ENCODE measurements around the gene ZFR2. TPM values are rescaled to one million over a fixed set of nuclear protein-coding genes. Genes with fewer than 3 reads are reported as not detected.

The ZFR2 gene
- total RNA-seq, 1 experiment from 2014 or later: not detected

DNA sequence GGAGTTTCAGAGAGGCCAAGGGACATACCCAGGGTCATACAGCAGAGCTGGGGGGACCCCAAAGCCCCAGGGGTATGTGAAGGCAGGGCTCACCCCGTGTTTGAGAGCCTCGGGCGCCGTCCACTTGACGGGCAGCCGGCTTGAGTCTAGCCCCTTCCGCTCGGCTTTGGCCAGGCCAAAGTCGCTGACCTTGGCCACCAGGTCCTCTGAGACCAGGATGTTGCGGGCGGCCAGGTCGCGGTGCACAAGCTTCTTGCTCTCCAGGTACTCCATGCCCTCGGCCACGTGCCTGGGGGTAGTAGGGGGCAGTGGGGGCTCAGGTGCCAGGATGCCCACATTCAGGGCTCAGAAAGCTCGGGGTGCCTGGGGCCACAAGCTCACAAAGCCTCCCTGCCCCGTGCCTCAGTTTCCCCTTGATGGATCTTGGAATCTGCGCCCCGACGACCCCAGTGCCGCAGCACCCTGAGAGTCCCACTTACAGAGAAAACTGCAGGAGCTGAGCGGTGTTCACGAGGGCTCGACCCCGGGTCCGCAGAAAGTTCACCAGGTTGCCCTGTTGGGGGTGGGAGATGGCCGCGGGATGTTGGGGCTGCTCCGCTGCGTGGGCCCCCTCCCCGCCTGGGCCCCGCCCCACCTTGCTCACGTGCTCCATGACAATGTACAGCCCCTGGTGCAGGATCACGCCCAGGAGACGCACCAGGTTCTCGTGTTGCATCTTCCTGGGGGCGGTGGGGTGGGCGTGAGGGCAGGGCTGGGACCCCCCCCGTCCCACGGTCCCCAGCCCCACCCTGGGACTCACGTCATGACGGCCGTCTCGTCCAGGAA lies 89.7 kb downstream of the ZFR2 start:
- H3K4me1 ChIP-seq (replicated peaks): no peaks in the 10 kb centered on the region
- no peak for DNase-seq (ENCODE audit: low read depth in 1 of 2, low spot score in 2 of 2)
- H3K4me3 ChIP-seq: no peak overlapping the region
- H3K36me3 ChIP-seq: no peaks in the 10 kb centered on the region
- no peak overlapping the region for H3K27ac ChIP-seq
- H3K9me3 ChIP-seq (replicated peaks): peaks cover 17% of the 10 kb centered on the region
- 0 out of 2 replicates have a peak, but pooled peaks cover 2% of the 10 kb centered on the region for H3K27me3 ChIP-seq (replicated peaks)

DNA sequence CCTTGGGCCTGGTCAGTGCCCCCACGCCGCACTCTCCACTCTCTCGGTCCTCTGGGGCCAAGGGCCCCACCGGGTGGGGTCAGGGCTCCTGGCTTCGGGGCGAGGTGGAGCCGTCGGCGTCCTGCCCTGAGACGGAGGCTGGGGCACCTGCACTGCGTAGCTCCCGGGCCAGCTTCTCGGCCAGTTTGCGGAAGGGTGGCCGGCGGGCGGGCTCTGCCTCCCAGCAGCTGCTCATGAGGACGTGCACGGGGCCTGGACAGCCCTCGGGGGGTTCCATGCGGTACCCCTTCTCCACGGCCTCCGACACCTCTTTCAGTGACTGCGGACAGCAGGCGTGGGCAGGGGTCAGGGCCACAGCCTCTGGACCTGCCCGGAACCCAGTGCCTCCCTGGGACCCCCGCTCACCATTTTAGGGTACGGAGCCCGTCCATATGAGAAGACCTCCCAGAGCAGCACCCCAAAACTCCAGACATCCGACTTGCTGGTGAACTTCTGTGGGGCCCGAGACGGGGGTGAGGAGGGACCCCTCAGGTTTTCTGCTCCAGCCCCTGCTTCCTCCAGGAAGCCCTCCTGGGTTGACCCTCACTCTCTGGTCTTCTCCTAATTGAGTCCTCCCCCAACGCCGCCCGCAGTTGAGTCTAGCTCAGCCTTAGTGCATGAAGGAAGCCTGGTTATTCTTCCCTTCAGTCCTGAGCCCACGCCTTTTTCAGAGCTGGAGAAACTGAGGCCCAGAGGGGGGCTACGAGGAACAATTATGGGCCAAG lies 90.6 kb downstream of the ZFR2 start:
- DNase-seq (ENCODE audit: low read depth in 1 of 2, low spot score in 2 of 2): no peak
- Histone ChIP-seq H3K9me3 (replicated peaks) (peaks cover 17% of the 10 kb centered on the region), H3K36me3 (no peaks in the 10 kb centered on the region), H3K4me1 (replicated peaks) (no peaks in the 10 kb centered on the region), H3K27ac (no peak overlapping the region), H3K27me3 (replicated peaks) (no peaks in the 10 kb centered on the region), H3K4me3 (no peak overlapping the region)

DNA sequence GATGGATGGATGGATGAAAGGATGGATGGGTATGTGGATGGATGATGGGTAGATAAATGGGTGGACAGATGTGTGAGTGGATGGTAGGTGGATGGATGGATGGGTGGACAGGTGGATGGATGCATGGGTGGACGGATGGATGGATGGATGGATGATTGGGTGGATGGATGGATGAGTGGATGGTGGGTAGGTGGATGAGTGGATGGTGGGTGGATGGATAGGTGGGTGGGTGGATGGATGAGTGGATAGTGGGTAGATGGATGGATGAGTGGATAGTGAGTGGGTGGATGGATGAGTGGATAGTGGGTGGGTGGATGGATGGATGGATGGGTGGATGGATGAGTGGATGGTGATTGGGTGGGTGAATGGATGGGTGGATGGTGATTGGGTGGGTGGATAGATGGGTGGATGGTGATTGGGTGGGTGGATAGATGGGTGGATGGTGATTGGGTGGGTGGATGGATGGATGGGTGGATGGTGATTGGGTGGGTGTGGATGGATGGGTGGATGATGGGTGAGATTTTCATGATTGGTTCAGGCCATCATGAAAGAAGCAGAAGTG lies 92.3 kb downstream of the ZFR2 start:
- Histone ChIP-seq H3K27ac (no peak overlapping the region), H3K4me1 (replicated peaks) (no peaks in the 10 kb centered on the region), H3K27me3 (replicated peaks) (no peaks in the 10 kb centered on the region), H3K4me3 (no peak overlapping the region), H3K36me3 (no peaks in the 10 kb centered on the region), H3K9me3 (replicated peaks) (peaks cover 6% of the 10 kb centered on the region)
- DNase-seq (ENCODE audit: low read depth in 1 of 2, low spot score in 2 of 2): no peak

DNA sequence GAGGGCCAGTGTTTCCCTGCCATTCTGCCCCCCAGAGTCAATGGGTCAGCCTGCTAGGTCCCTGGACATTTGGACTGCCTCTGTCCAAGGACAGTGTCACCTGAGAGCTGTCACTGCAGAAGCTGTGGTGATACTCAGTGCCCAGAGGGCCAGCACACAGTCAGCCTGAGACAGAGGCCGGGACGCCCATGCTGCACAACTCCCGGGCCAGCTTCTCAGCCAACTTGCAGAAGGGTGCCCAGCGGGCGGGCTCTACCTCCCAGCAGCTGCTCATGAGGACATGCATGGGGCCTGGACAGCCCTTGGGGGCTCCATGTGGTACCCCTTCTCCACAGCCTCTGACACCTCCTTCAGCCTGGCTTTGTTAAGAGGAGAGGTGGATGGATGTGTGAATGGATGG lies 93.0 kb downstream of the ZFR2 start:
- Histone ChIP-seq H3K9me3 (replicated peaks) (no peaks in the 10 kb centered on the region), H3K4me3 (no peak overlapping the region), H3K27ac (no peak overlapping the region), H3K27me3 (replicated peaks) (no peaks in the 10 kb centered on the region), H3K36me3 (no peaks in the 10 kb centered on the region), H3K4me1 (replicated peaks) (no peaks in the 10 kb centered on the region)
- DNase-seq (ENCODE audit: low read depth in 1 of 2, low spot score in 2 of 2): no peak

DNA sequence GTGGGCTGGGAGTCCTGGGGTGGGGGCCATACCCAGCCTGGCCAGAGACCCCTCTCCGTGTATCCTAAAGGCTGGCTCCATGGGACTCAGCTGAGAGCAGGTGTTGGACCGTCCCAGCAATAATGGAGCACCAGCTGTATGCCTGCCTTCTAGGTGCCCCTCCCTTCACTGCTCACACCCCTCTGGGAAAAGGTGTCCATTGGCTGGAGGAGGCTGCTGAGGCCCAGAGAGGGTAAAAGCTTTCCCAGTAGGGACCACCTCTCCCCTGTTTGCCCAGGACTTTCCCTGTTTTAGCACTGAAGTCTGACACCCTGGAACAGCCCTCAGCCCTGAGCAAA lies 93.5 kb downstream of the ZFR2 start:
- Histone ChIP-seq H3K36me3 (no peaks in the 10 kb centered on the region), H3K9me3 (replicated peaks) (no peaks in the 10 kb centered on the region), H3K27me3 (replicated peaks) (no peaks in the 10 kb centered on the region), H3K27ac (no peak overlapping the region), H3K4me3 (no peak overlapping the region), H3K4me1 (replicated peaks) (no peaks in the 10 kb centered on the region)
- DNase-seq (ENCODE audit: low read depth in 1 of 2, low spot score in 2 of 2): no peak

DNA sequence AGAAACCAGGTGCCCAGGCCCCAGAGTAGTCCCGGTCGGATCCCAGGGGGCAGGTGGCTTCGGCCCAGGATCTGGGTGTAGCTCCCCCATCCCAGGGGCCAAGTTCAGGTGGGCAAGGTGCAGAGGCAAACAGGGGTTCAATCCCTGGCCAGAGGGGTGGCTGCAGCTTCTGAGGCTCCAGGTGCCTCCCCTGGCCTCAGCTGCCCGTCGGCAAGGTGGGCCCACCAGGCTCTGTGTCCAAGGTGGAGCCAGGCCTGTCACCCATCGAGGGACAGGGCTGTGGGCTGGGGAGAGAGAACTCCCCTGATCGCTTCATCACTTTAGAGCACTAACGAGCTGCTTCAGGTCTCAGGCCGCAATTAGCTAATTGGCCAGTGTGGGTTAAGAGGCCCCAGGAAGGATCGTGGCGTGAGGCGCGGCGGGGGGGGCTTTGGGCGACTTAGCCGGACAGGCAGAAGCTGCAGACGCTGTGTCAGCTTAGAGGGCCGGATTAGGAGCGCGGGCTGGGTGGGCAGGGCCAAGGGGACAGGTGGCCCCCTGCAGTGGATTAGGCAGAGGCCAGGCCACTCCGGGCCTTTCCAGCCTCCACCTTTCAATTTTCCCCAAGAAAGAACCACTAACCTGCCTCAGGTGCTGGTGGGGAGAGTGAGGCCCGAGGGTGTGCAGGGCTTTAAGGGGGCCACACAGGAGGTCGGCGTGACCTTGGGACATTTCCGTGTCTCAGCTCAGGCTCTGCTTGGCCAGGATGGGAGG lies 94.0 kb downstream of the ZFR2 start:
- no peak overlapping the region for H3K4me3 ChIP-seq
- no peak for DNase-seq (ENCODE audit: low read depth in 1 of 2, low spot score in 2 of 2)
- no peaks in the 10 kb centered on the region for H3K27me3 ChIP-seq (replicated peaks)
- no peaks in the 10 kb centered on the region for H3K36me3 ChIP-seq
- no peaks in the 10 kb centered on the region for H3K4me1 ChIP-seq (replicated peaks)
- H3K27ac ChIP-seq: no peak overlapping the region
- H3K9me3 ChIP-seq (replicated peaks): no peaks in the 10 kb centered on the region

DNA sequence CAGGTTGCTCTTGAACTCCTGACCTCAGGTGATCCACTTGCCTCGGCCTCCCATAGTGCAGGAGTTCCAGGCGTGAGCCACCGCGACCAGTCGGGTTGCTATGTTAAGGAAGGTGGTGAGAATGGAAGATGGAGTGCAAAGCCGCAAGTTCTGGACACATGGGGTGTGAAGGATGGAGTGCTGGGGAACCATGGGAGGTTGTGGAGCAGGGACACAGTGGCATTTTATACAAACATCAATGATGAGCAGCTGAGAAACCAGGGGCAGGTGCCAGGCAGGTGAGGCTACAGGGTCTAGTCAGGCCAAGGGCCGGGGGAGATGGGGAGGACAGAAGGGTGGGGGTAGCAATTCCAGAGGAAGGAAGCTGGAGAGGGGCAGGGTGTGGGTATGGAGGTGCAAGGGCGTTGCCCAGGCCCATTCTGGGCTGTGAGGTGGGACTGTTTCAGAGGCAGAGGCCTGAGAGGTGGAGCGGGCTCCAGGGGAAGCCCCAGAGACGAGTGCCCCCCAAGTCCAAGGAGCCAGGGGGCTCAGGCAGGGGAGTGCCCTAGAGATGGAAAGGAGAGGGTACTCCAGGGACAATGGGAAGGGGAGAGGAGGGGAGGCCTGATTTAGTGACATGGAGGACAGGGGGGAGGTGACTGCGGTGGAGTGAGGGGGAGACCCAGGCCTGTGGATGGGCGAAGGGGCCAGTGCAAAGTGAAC lies 94.9 kb downstream of the ZFR2 start:
- Histone ChIP-seq H3K9me3 (replicated peaks) (no peaks in the 10 kb centered on the region), H3K27ac (no peak overlapping the region), H3K27me3 (replicated peaks) (no peaks in the 10 kb centered on the region), H3K4me3 (no peak overlapping the region), H3K4me1 (replicated peaks) (no peaks in the 10 kb centered on the region), H3K36me3 (no peaks in the 10 kb centered on the region)
- DNase-seq (ENCODE audit: low read depth in 1 of 2, low spot score in 2 of 2): no peak

DNA sequence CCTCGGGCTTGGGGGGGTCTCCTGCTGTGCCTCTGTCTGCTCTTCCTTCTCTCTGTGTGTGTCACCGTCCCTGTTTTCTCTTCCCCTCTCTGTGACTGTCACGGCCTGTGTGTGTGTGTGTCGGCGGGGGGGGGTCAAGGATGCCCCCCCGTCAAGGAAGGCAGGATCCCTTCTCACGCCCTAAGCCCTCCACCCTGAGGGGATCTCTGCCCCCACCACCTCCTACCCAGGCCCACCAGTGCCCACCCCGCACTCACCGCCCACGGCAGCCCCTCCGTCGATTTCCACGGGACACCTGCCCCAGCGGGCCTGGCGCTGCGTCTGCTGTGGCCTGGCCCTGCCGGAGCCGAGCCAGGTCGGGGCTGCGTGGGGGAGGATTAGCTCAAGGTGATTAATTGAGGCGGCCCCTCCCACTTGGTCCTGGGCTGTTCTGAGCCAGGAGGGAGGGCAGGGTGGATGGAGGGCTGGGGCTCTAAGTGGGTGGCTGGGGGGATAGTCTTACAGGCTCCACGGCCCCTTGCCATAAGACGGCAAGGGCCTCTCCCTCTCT lies 96.9 kb downstream of the ZFR2 start, which contains the start of gene RAX2:
RAX2 (minus strand) TSS at position 323 of the 550 bp plus-strand sequence. CDS start 486 bp downstream, outside the sequence.
- Histone ChIP-seq H3K27me3 (replicated peaks) (no peaks in the 10 kb centered on the region), H3K9me3 (replicated peaks) (no peaks in the 10 kb centered on the region), H3K36me3 (peaks cover under 1% of the 10 kb centered on the region; the same call in 1 of the 2 replicates), H3K4me1 (replicated peaks) (no peaks in the 10 kb centered on the region), H3K27ac (no peak within 1 kb of the TSS), H3K4me3 (no peak within 1 kb of the TSS)
- DNase-seq (ENCODE audit: low read depth in 1 of 2, low spot score in 2 of 2): no peak

DNA sequence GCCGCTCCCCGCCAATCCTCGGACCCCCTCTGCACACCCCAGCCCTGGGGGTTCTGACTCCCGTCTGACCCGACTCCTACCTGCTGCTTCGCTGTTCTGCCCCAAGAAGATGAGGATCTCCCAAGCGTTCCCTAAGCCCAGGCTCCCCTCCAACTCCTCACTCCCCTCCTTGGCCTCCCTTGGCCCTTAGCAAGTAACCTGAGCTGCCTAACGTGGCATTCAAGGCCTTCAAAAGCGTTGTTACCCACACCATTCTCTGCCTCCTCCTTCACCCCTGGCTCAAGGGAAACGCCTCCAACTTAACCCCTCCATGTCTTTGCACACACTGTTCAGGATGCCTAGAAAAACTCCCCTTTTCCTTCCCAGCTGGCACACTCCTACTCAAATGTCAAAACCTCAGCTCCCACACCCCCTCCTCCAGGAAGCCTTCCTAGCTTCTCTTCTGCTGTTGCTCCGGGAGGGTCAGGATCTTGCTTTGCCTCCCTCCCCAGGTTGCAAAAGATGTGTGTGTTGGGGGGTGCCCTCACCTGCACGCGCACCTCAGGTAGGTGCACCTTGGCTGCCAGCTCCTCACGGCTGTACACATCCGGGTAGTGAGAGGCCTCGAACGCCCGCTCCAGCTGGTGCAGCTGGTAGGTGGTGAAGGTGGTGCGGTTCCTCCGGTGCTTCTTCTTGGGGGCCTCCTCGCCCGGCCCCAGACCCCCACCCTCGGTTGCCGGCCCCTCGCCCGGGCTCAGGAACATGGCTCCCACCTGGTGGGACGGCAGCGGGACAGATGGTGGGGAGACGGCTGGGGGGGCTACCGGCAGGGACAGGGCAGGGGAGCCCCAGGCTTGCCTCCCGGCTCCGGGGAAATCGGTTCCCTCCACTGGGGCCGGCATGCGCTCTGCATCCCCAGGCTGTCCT lies 97.6 kb downstream of the ZFR2 start:
- Histone ChIP-seq H3K27ac (no peak overlapping the region), H3K36me3 (peaks cover 6% of the 10 kb centered on the region), H3K4me1 (replicated peaks) (no peaks in the 10 kb centered on the region), H3K27me3 (replicated peaks) (no peaks in the 10 kb centered on the region), H3K4me3 (no peak overlapping the region), H3K9me3 (replicated peaks) (no peaks in the 10 kb centered on the region)
- no peak for DNase-seq (ENCODE audit: low read depth in 1 of 2, low spot score in 2 of 2)

DNA sequence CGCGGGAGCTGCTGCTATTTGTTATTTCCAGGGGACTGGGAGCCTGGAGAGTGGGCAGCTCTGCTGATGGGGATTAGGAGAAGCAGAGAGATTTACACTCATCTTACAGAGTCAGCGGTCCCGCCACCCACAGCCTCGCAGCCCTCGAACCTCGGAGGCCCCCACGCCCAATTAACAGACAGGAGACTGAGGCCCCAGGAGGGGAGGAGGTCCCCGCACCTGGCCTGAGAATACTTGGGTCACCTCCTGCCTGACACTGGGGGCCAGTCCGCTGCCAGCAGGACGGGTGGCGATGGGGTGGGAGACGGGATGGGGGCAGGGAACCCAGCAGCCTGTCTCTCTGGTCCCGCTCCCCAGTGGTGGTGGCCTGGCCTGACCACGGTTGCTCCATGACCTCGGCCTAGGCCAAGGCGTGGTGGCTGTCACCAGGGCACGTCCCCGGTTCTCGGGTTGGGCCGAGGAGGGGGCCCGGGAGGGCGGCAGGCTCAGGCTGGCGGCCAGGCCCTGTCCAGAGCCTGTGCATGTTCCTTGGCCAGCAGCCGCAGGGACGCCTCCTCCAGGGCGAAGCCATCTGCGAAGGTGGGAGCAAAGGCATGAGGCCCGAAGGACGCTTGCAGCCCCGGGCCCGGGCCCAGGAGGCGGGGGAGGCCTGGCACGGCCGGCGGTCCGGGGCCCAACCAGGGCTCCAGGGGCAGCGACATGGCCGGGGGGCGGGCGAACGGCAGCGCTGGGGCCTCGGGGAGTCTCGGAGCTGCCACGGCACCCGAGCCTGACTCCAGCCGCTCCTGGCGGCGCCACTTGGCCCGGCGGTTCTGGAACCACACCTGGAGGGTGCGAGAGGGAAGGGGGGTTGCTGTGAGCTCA lies 98.5 kb downstream of the ZFR2 start:
- H3K4me3 ChIP-seq: no peak overlapping the region
- no peaks in the 10 kb centered on the region for H3K4me1 ChIP-seq (replicated peaks)
- peaks cover 9% of the 10 kb centered on the region for H3K36me3 ChIP-seq
- no peak for DNase-seq (ENCODE audit: low read depth in 1 of 2, low spot score in 2 of 2)
- no peaks in the 10 kb centered on the region for H3K9me3 ChIP-seq (replicated peaks)
- no peaks in the 10 kb centered on the region for H3K27me3 ChIP-seq (replicated peaks)
- H3K27ac ChIP-seq: no peak overlapping the region

DNA sequence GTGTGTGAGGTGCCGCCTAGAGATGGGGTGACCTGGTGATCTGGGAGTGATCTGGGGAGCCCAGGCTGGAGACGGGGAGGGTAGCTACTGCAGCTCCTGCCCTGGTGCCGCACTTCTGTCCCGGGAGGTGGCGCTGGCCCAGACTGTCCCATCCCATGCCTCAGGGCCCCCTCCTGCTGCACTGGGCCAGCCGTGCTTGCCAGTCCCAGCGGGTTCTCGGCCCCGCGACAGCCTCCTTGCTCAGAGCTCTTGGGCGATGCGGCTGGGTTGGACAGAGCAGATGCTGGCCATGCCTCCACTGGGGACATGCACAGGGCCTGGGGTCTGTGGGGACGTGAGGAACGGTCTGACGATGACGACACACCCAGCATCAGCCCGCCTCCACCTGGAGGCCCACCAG lies 99.3 kb downstream of the ZFR2 start:
- H3K9me3 ChIP-seq (replicated peaks): no peaks in the 10 kb centered on the region
- H3K4me3 ChIP-seq: no peak overlapping the region
- no peak for DNase-seq (ENCODE audit: low read depth in 1 of 2, low spot score in 2 of 2)

More for the DNA sequence above, 99.3 kb downstream of the ZFR2 start:
- H3K27ac ChIP-seq: no peak overlapping the region
- no peaks in the 10 kb centered on the region for H3K4me1 ChIP-seq (replicated peaks)
- H3K36me3 ChIP-seq: peaks cover 12% of the 10 kb centered on the region
- H3K27me3 ChIP-seq (replicated peaks): no peaks in the 10 kb centered on the region
